HG03469 (cell line): Measurements from ENCODE around the gene RASAL2.
"Not testable (repeated sequence)": the region's sequence is repeated elsewhere in the genome, so short reads cannot be mapped to it uniquely, and the experiment has no call there.

Experiments
- ATAC-seq: cut with Tn5 transposase; IDR thresholded peaks from one replicate; pipeline ENCODE4 v1.9.1; 2021; ENCODE audit warnings: mild to moderate bottlenecking, moderate library complexity, moderate number of reproducible peaks; ENCODE audit not compliant: unreplicated experiment

The RASAL2 gene

DNA sequence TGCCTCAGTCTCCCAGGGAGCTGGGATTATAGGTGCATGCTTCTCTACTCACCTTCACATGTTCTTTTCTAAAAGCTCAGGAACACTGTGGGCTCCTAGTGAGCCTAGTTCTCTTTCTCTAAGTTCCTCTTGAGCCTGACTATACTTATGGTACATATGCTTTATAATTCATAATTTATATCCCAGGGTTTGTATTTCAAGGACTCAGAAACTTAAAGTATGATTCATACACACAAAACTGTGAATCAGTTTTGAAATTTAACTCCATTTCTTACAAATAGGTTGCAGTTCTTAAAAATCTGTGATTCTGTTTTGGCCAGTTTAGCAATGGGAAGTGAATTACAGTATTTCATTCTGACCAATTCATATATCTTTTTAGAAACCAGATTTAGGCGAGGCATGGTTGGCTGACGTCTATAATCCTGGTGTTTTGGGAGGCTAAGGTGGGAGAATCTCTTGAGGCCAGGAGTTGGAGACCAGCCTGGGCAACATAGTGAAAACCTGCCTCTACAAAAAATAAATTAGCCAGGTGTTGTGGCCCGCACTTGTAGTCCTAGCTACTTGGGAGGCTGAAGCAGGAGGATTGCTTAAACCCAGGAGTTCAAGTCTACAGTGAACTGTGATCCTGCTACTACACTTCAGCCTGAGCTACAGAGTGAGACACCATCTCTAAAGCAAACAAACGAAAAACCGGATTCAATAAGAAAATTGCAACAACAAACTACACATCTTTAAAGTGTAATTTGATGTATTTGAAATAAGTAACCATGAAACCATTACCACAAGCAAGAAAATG lies 15.6 kb downstream of the RASAL2 start:
- ATAC-seq: no peak

DNA sequence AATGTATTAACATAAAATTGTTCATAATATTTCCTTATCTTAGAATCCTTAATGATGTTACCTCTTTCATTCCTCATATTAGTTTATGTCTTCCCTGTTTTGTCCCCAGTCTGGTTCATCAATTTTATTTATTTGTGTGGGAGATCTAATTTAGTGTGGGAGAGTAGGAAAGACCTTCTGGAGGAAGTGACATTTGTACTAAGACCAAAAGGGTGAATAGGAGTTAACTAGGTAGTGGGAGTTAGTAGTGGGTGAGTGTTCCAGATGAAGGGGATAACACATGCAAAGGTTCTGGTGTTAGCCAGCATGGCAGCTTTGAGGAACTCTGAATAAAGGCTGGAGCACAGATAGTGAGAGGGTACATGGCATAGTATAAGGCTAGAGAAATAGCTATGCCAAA lies 21.4 kb downstream of the RASAL2 start:
- no peak for ATAC-seq

DNA sequence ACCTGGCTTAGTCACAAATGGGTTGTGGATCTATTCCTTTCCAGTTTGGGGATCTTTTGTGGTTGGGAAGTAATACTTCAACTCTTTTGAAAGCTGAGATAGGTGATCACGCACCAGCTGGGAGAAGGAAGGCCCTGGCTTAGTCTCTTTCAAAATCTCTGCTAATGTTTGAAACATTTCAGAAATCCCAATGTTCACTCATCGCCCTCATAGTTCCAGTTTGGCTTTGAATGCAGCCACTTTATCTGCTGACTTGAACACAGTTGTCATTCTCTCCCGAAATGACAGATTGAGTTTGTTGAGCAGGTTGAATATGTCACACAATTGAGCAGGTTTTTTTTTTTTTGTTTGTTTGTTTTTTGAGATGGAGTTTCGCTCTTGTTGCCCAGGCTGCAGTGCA lies 24.6 kb downstream of the RASAL2 start:
- no peak for ATAC-seq

DNA sequence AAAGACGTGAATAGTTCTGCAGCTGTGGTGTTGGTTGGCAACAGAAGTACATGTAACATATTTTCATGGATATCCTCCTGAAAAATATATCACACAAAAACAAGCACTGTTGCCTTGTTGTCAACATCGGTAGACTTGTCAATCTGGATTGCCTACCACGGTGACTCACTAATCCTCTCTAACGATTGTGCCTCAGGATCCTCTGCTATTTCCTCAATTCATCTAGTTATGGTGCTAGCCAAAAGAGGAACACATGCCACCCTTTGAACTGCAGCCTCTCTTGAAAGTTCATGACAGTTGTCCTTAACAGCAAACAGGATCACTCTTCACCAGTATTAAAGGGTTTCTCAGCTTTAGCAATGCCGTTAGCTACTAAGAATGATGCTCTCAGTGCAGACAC lies 25.7 kb downstream of the RASAL2 start:
- ATAC-seq: no peak

DNA sequence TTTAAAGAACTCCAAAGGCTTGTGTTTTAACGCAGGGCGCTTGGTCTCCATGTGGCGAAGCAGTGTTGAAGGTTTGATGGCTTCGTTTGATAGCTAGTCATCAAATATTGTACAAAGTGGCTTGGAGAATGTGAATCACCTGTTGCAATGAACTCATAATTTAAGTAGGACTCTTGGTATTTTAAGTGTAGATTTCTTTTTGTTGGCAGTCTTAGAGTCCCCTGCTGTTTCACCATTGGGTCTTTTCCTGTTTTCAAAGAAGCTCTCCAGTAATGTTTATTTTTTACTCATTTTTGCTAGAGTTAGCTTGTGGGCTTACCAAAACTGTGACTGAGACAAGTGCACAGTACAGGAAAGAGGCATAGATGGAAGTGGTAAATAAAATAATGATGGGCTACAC lies 26.2 kb downstream of the RASAL2 start:
- no peak for ATAC-seq

DNA sequence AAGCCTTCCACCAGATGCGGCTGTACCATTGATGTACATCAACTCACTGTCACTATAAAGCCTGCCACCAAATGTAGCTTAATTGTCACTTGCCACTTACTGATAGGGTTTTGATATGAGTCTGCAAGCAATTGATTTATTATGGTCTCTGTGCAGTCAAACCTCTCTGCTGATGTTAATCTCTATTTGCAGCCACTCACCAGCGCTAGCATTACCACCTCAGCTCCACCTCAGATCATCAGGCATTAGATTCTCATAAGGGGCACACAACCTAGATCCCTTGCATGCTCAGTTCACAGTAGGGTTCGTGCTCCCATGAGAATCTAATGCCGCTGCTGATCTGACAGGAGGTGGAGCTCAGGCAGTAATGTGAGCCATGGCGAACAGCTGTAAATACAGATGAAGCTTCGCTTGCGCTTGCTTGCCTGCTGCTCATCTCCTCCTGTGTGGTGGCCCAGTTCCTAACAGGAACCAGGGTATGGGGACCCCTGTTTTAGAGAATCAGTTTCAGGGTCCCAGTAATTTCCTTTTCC lies 26.7 kb downstream of the RASAL2 start:
- not testable (repeated sequence) for ATAC-seq

DNA sequence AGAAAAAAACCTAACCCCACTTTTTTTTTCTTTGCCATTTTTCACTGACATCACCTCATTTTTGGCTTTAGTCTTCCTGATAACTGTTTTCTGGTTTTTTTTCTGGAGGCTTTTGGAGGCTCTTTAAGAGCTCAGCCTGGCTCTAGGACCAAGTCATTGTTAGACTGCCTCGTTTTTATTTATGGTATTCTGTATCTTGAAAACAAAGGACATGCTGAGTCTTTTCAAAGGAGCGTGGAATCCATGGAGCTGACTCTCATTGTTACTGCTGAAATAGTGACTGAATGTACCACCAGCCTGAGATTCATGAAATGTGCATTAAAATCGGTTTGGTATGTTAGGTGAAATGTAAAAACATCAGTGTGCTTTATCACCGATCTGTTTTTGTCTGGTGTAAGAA lies 28.0 kb downstream of the RASAL2 start:
- no peak for ATAC-seq

DNA sequence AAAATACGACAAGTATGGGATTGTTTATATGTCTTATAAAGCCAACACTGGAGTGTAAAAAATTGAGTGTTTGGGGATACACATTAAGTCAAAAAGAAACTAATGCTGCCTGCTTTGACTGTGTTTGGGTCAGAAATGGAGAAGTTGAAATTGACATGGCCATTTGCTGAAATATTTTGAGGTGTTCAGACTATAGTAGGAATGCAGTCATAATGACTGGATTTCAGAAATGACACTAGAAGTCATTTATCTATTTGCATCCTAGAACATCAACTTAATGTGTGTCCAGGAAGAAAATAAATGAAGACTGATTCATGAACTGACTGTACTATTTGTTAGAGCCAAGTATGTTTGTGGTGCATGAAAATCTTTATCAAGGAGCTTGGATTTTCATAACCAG lies 28.4 kb downstream of the RASAL2 start:
- peak; percentile 67 for ATAC-seq

DNA sequence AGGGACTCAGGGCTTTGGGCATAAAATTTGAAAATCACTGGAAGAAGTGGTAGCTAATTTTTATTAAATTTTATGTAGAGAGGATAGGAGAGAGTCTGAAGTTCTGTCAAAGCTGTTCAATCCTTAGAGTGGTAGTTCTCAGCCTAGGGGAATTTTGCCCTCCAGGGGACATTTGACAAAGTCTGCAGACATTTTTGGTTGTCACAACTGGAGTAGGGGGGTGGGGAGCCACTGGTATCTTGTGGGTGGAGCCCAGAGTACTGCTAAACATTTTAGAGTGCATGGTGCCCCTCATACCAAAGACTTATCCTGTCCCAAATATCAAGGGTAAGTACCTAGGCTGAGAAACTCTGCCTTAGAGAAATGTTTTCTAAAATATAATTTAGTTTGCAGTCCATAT lies 30.2 kb downstream of the RASAL2 start:
- no peak for ATAC-seq

DNA sequence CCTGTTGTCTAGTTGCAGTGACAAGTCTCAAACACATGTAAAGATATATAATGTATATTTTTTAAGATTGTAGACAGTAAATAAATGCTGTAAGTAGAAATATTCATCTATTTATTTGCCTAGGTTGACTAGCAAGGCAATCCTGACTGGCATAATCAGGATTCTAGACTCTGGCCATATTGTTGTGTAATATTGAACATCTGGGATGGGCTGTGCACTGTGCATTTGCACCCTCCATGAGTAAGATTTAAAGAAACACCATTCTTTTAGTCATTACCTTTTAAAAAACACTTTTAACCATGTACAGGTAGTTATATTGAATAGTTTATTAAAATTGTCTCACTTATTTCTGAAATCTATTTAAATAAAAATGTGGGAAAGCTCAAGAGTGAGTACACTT lies 32.4 kb downstream of the RASAL2 start:
- no peak for ATAC-seq

DNA sequence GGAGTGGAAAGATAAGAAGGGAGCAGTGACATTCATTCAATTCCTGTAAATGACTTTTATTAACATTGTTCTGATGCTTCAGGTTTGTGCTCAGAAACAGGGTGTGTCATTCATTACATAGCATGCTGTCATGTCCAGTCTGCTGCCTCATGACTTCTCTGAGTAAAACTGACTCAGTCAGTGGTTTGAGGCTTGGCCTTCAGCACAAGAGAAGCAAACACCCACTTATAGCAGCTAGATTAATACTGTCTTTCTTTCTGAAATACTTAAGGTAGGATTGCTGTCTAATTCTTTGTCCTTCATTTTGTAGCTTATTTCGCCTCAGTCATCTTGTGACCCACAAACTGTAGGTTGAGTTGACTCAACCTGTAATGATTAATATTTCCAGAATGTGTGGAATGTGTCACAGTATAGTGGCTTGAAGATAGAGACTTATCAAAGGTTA lies 32.9 kb downstream of the RASAL2 start:
- peak; percentile 52 for ATAC-seq

DNA sequence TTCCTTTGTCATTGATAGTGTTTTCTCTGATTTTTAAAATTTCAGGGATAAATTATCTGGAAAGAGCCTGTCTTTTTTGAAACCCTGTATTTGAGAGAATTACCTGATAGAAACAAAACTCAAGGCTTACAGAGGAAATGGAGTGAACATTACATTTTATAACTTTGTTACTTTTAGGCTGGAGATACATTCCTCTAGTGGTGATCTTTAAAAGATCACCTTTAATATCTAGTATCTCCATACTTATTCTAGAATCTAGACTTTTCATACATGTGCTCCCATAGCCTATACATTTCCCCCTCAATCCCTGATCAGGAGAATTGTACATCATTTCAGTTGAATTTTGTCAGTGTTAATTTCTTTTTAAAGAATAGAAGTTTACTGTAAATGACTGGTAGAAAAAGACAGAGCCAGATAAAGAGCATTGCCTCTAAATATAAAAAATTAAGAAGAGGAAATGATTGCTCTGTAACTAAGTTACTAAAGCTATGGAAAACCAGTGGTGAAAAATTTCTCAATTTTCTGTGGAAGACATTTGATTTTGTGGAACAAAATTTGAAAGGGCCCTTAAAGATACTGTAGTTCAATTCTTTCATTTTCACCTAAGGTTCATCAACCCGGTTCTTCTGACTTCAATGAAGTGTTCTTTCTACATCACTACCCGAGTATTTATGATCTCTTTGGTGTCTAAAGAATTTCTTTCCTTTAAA lies 33.7 kb downstream of the RASAL2 start:
- no peak for ATAC-seq

DNA sequence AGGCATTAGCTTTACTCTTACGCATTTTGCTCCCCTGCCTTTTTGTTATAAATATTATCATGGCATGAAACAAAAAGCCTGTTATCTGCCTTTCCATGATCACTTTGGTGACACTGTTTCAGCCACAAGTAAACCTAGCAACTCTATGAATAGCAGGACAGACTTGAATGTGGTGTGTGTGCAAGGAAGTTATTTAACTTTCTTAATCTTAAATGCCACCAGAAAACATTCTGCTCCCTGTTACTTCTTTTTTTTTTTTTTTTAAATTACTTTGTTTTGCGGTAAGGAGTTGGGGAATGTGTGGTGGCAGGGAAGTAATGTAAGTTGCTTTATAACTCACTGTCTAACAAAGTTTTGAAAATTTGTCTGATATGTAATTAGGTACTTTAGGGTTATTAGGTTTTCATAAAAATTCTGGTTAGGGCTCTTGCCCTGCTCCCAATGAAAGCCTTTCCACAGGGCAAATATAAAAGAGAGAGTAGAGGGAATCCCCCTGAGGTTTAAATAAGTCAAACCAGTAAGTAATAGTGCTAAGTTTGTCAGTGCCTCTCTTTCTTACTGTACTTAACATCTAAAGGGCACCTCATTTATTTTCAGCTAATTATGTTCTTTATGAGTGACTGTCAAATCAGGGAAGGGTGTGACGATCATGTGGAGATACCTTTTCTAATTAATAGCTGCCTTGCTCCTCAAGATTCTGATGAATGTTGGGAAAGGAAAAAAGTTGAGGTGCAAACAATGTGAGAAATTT lies 39.5 kb downstream of the RASAL2 start:
- ATAC-seq: no peak

DNA sequence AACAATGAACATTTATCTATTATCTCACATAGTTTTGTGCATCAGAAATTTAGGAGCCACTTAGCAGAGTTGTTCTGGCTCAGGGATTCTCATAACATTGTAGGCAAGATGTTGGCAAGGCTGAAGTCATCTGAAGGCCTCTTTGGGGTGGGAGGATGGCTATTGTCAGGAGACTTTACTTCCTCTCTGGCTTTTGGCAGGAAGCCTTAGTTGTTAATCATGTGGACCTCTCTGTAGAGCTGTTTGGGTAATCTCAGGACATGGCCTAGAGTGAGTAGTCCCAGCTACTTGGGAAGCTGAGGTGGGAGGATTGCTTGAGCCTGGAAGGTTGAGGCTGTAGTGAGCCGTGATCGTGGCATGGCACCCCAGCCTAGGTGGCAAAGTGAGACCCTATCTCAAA lies 40.2 kb downstream of the RASAL2 start:
- no peak for ATAC-seq

DNA sequence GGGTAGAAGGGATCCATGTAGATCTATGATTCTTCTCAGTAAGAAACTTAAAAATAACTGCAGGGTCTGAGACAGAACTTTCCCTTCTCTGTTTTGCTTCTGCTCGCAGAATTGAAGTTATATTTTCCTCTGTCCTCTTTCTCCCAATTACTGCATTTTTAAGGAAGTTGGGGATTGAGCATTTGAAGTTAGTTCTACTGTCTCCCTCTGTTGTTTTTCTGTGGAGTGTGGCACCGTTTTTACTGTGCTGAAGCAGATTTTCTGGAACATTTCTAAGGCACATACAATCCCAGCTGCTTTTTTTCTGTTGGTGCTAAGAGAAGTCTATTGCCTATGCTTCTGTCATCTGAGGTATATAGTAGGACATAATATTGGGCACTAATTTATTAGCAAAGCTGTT lies 43.3 kb downstream of the RASAL2 start:
- ATAC-seq: no peak

DNA sequence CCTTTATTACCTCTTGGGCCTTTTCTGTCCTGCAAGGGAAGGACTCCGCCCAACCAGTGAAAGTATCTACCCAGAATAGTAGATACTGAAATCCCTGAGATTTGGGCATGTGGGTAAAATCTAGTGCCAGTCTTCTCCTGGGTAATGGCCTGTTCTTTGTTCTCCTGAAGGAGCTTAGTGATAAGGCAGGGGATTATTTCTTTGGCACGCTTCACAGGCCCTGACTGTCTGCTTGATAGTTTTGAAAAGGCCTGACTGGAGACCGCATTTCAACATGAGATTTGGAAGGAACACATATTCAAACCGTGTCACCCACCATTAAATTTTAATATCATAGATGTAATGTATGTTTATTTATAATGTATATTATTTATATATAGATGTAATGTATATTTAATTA lies 48.9 kb downstream of the RASAL2 start:
- no peak for ATAC-seq

DNA sequence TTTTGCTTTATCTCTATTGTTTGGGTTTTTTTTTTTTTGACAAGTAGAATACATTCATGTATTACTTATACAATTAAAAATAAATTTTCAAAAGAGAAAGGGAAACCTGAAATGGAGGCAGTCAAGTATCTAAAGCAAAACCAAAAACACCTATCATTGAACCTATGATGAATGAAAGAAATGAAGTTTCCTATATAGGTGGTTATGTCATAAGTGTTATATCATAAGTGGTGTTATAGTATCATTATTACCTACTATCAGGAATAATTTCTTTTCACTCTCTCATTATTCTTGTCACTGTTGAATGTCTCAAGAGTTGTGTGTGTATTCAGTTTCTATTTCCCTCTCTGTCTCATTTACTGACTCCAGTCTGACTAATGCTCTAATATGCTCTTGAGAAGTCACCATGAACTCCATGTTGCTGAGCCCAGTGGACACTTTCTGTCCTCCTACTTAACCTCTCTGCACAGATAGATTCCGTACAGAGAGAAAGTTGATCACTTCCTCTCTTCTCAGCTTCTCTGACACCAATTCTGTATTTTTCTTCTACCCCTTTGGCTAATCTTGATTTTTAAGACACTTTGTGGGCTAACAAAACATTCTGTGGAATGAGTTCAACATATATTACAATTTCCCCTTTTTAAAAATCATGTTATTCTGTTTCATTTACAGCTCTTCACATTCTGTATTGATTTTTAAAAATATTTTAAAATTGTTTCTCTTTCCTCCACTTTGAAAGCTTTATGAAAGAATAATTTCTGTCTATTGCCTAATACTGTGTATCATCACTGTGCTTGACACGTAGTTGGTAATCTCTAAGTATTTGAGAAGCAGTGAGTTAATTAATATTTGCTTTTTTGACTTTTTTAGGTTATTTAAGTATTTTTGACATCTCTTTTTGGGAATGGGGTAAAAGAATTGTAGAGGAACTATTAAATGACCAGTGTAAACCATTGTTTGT lies 50.1 kb downstream of the RASAL2 start:
- ATAC-seq: no peak

DNA sequence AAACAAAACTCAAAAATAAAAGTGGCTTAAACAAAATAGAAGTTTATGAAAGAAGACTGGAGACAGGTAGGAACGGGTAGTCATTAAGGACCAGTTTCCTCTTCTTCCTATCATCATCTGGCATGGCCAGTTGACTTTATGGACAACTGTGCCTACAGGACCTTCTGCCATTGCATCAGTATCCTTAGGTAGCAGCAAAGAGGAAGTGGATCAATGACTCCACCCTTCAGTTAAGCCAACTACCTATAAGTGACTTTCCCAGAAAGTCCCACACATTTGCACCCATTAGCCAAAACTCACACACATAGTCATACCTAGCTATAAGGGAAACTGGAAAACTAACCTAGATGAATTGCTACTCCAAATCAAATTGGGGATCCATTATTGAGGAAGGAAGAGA lies 51.7 kb downstream of the RASAL2 start:
- no peak for ATAC-seq

DNA sequence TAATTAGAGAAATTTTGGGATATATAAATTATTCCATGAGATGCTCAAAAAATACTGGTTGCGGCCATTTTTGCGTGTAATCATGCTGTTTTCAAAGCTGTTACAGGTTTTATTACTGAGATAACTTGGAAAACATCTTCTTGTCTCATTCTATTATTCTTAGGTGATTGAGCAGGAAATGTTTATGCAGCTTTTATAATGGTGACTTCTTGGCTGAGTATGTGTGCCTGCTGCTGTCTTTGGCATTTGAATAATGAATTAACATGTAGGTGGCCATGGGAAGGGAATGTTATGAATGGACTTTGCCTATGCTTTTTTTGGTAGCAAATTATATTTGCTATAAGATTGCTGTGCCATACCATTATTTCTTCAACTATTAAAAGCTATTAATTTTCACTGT lies 52.5 kb downstream of the RASAL2 start:
- ATAC-seq: no peak

DNA sequence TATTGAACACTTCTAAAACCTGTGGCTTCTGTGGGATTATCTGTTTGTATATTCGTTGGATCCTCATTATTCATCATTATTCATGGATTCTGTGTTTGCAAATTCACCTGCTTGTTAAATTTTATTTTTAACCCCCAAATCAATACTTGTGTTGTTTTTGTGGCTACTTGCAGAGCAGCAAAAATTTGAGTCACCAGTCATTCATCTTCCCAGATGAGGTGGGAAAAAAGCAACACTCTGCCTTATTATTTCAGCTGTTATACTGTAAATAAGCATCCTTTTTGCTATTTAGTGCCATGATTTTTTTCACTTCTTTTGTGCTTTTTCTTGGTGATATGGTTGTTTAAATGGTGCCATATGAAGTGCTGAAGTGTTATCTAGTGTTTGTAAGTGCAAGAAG lies 56.7 kb downstream of the RASAL2 start:
- ATAC-seq: no peak
